Measurements from ENCODE around the gene METTL16.
"Not testable (repeated sequence)": the region's sequence is repeated elsewhere in the genome, so short reads cannot be mapped to it uniquely, and the experiment has no call there.

The METTL16 gene, protein sequence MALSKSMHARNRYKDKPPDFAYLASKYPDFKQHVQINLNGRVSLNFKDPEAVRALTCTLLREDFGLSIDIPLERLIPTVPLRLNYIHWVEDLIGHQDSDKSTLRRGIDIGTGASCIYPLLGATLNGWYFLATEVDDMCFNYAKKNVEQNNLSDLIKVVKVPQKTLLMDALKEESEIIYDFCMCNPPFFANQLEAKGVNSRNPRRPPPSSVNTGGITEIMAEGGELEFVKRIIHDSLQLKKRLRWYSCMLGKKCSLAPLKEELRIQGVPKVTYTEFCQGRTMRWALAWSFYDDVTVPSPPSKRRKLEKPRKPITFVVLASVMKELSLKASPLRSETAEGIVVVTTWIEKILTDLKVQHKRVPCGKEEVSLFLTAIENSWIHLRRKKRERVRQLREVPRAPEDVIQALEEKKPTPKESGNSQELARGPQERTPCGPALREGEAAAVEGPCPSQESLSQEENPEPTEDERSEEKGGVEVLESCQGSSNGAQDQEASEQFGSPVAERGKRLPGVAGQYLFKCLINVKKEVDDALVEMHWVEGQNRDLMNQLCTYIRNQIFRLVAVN

DNA sequence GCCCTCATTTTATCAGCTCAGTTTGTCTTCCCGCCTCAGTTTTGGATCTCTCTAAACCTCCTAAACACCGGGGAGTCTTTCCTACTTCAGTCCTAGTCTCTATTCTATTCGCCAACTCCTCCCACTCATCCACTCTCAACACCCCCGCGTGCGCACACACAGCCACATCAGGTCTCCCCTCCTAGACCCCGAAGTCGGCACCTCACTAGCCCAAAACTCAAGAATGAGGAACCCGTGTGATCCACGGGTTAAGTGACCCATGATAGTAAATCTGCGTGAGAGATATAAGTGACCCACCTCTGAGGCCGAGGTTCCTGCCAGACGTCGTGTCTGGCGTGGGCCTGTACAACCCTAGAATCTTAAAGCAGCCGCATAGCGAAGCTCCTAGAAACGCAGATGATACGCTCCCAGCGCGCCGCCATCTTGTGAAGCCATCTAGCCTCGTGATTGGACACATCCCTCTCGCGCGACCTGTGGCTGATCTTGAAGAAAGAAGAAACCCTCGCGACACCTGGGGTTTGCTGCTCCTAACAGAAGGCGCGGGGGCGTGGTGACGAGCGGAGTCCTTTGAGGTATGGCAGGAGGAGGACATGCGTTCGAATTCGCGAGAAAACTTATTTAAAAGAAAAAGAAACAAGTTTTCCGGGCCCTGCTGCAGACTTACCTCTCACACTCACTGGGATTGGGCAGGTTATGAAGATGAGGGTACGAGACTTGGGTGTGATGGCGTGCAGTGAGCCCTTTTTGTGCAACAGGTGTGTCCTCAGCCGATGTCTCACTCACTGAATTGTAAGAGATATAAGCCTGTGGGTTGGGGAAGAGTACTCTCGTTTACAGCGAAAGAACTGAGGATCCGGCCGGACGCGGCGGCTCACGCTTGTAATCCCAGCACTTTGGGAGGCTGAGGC lies at the start of gene METTL16:
METTL16 (minus strand) TSS at position 427 of the 908 bp plus-strand sequence. CDS start 9,557 bp downstream, outside the sequence.
- DNase-seq (ENCODE audit: low read depth) = peak; percentile 99
- H3K4me3 ChIP-seq (ENCODE audit: low read depth, low read length) = peak within 1 kb of the TSS; percentile 84
- in situ Hi-C loops (cut with HindIII; ENCODE audit: low sequenced_read_pairs) = no loop called here
- TF ChIP-seq, protein P1, sequence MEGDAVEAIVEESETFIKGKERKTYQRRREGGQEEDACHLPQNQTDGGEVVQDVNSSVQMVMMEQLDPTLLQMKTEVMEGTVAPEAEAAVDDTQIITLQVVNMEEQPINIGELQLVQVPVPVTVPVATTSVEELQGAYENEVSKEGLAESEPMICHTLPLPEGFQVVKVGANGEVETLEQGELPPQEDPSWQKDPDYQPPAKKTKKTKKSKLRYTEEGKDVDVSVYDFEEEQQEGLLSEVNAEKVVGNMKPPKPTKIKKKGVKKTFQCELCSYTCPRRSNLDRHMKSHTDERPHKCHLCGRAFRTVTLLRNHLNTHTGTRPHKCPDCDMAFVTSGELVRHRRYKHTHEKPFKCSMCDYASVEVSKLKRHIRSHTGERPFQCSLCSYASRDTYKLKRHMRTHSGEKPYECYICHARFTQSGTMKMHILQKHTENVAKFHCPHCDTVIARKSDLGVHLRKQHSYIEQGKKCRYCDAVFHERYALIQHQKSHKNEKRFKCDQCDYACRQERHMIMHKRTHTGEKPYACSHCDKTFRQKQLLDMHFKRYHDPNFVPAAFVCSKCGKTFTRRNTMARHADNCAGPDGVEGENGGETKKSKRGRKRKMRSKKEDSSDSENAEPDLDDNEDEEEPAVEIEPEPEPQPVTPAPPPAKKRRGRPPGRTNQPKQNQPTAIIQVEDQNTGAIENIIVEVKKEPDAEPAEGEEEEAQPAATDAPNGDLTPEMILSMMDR (IDR thresholded peaks at IDR 0.05; ENCODE audit: low read depth, low read length, missing control alignments) = no peak

DNA sequence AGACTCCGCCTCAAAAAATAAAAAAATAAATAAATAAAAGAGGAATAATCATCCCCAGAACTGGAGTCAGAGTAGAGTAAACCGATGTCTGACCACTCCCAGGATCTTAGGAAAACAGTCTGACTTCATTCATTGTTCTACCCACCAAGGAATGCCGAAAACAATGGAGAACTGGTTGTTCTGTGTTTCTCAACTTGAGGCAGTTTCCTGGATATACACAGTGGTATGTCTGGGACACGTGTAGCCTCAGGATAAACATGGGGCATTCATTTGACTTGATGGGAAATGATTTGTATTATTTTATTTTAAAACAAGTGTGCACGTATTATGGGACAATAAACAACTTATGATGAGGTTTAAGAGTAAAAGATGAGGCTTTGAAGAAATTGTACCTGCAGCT lies 49.0 kb upstream of the METTL16 start:
- TF ChIP-seq, protein P1 (IDR thresholded peaks at IDR 0.05; ENCODE audit: low read depth, low read length, missing control alignments) = no peak
- in situ Hi-C loops (cut with HindIII; ENCODE audit: low sequenced_read_pairs) = no loop called here
- H3K4me3 ChIP-seq (ENCODE audit: low read depth, low read length) = no peak overlapping the region
- DNase-seq (ENCODE audit: low read depth) = no peak

DNA sequence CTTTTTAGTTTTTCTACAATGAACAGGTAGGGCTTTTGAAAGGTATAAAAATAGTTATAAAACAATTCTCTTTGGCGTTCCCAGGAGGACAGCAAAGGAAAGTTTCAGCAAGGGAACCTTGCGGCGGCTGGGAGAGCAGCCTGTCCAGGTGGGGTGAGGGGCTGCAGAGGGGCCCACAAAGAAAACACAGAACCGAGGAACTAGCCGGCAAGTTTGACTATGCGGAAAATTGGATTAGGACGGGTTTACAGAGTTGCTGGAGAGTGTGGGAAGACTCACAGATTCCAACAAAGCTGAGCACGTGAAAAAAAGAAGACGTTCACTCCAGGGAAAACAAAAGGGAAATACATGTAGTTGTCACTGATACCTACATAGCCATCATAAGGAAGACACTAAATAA lies 40.2 kb upstream of the METTL16 start:
- in situ Hi-C loops (cut with HindIII; ENCODE audit: low sequenced_read_pairs) = no loop called here
- no peak for DNase-seq (ENCODE audit: low read depth)

DNA sequence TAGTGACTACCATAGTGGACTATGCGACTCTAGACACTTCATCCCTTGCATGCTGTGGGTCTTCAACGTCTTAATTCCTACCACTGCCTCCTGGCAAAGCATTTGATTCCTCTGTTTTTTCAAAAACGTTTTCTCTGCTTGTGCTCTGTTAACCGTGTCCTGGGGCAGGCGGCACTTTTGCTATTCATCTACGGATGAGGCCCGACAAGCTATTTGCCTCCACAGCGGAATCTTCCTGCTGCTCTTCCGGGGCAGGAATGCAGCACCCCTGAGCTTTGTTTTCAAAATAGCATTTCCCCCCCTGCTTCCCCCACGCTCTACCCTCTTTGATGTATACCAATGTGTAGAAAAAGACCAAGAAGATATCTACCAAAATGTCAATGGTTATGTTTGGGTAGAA lies 39.8 kb upstream of the METTL16 start:
- DNase-seq (ENCODE audit: low read depth) = no peak
- no peak overlapping the region for H3K4me3 ChIP-seq (ENCODE audit: low read depth, low read length)
- TF ChIP-seq, protein P1 (IDR thresholded peaks at IDR 0.05; ENCODE audit: low read depth, low read length, missing control alignments) = no peak
- in situ Hi-C loops (cut with HindIII; ENCODE audit: low sequenced_read_pairs) = no loop called here

More for the DNA sequence above, 40.2 kb upstream of the METTL16 start:
- H3K4me3 ChIP-seq (ENCODE audit: low read depth, low read length) = no peak overlapping the region
- TF ChIP-seq, protein P1 (IDR thresholded peaks at IDR 0.05; ENCODE audit: low read depth, low read length, missing control alignments) = no peak

DNA sequence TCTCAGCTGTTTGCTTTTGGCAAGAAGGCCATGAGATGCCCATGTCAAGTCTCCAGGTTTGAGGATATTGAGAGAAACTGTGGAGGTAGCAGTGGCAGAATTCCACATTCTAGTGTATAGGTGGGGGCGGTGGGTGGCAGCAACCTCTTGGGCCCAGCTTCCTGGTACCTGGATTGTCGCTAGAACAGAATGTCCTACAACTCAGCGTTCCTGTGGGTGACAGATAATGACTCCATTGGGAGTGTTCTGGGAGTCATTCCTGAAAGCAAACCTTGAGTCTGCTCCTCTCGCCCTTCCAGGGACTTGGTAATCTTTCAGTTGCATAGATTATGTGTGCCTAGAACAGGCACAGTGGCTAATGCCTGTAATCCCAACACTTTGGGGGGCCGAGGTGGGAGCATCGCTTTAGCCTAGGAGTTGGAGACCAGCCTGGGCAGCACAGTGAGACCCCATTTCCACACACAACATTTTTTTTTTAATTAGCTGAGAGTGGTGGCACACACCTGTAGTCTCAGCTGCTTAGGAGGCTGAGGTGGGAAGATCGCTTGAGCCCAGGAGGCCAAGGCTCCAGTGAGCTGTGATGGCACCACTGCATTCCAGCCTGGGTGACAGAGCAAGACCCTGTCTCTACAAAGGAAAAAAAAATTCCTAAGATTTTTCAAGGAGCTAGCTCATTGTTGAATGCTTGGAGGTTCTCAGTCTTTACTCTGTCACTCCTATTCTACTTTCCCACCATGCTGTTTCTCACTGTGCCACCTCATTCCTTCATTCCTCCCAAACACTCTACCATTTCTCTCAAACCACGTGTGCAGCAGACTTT lies 37.9 kb upstream of the METTL16 start:
- in situ Hi-C loops (cut with HindIII; ENCODE audit: low sequenced_read_pairs) = no loop called here
- no peak for DNase-seq (ENCODE audit: low read depth)
- no peak overlapping the region for H3K4me3 ChIP-seq (ENCODE audit: low read depth, low read length)
- TF ChIP-seq, protein P1 (IDR thresholded peaks at IDR 0.05; ENCODE audit: low read depth, low read length, missing control alignments) = no peak

DNA sequence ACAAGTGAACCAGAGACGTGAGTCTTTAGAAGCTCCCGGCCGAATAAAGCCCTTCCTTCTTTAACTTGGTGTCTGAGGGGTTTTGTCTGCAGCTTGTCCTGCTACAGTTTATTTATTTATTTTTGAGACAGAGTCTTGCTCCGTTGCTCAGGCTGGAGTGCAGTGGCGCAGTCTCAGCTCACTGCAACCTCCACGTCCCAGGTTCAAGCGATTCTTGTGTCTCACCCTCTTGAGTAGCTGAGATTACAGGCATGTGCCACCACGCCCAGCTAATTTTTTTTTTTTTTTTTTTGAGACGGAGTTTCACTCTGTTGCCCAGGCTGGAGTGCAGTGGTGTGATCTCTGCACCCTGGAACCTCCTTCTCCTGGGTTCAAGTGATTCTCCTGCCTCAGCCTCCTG lies 36.3 kb upstream of the METTL16 start:
- DNase-seq (ENCODE audit: low read depth); in situ Hi-C loops (cut with HindIII; ENCODE audit: low sequenced_read_pairs); H3K4me3 ChIP-seq (ENCODE audit: low read depth, low read length): not testable (repeated sequence)
